GM18507 (cell line): ENCODE measurements around the gene REXO4.
"Not testable (repeated sequence)": the region's sequence is repeated elsewhere in the genome, so short reads cannot be mapped to it uniquely, and the experiment has no call there.

Experiments used
- DNase-seq: peaks from one replicate; pipeline ENCODE4 v3.0.0; 2011; ENCODE audit warnings: low read depth; ENCODE audit not compliant: insufficient read length; ENCODE audit errors: extremely low spot score
- FAIRE-seq: peaks from 2 replicates; lab custom pipeline; 2011; peaks lifted over from hg19 to GRCh38; lab: Jason Lieb, UNC

The REXO4 gene

DNA sequence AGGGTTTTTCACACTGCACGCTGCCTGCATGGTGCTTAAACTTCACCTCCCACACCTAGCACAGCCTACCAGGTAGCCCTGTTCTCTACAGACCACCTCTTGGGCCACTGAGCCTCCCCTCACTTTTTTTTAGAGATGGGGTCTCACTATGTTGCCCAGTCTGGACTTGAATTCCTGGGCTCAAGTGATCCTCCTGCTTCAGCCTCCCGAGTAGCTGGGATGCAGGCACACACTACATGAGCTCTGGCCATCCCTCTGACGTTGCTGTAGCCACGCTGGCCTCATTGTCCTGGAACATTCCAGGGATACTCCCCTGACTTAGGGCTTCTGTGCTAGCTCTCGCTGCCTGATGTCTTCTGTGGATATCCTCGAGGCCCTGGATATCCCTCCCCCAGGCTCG, 34.8 kb upstream of the REXO4 start:
- FAIRE-seq (no peak), DNase-seq (no peak)

DNA sequence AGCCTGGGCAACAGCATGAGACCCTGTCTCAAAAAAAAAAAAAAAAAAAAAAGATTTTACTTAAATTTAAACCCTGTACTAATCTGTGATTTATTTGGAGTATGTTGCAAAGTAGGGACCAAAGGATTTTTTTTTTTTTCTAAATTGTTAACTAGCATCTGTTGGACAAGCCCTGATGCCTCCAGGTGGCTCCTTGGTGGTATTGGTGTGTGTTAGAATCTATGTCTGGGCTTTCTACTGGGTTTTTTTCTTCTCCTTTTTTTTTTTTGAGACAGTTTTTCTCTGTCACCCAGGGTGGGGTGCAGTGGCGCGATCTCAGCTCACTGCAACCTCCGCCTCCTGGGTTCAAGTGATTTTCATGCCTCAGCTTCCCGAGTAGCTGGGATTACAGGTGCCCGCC, 34.1 kb upstream of the REXO4 start:
- not testable (repeated sequence) for FAIRE-seq, DNase-seq

DNA sequence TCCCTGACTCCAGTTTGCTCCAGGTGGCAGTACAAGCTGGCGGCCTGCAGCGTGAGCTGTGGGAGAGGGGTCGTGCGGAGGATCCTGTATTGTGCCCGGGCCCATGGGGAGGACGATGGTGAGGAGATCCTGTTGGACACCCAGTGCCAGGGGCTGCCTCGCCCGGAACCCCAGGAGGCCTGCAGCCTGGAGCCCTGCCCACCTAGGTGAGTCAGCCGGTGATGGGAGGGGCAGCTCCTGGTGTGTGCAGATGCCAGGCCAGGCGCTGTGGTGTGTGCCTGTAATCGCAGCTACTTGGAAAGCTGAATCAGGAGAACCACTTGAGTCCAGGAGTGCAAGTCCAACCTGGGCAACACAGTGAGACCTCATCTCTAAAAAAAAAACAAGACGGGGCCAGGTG, 31.9 kb upstream of the REXO4 start:
- no peak for FAIRE-seq
- no peak for DNase-seq

DNA sequence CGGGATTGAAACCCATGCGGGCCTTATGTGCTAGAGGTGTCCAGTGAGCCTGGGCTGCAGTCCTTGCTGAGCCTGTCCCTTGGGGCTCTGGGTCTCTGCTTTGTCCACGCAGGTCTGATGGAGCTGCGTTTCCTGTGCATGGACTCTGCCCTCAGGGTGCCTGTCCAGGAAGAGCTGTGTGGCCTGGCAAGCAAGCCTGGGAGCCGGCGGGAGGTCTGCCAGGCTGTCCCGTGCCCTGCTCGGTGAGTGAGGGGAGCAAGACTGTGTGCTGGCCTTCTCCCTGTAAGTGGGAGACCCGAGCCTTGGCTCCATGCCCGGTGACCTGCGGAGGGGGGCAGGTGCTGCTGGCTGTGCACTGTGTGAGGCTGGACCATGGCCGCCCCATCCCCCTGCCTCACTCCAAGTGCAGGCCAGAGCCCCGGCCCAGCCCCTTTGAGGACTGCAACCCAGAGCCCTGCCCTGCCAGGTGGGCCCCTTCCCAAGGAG, 30.7 kb upstream of the REXO4 start:
- DNase-seq (no peak), FAIRE-seq (no peak)

DNA sequence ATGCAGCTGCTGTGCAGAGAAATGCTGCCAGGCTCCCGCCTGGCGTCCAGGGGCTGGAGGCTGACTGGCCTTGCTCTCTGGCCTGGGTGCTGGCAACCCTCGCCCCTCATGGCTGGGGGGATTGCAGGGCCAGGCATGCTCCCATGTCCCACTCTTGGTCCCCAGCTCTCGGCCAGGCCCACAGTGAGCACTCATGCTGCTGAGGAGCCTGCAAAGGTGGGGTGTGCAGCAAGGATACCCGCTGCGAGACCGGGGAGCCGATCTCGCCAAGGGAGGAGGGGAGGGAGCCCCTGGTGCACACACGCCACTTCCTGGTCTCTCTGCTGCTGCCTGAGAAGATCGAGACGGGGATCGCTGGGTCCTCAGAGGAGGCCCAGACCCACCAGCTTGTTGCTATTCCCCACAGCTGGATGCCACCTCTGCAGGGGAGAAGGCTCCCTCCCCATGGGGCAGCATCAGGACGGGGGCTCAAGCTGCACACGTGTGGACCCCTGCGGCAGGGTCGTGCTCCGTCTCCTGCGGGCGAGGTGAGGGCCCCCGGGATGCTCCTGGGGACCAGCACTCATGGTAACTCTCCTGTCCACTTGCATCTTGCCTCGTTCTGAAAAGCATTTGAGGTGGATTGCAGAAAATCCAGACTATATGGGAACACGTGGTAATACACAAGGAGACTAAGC, 27.6 kb upstream of the REXO4 start:
- FAIRE-seq = no peak

DNA sequence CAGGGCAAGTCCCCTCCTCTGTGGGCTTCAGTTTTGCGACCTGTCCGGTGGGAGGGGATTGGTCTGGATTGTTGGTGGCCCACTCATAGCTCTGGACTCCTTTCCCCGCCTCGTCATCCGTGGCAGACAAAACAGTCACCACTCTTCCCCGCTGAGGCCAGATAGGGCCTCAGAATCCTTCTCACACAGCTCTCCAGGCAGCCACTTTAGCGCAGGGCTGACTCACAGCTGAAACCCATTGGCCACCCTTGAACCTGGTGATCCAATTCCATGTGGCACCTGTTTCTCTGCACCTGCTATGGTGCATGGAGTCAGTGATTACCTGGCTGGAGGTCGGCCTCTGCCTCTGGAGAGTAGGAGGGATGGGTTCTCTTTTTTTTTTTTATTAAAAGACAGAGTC, 26.2 kb upstream of the REXO4 start:
- DNase-seq (no peak), FAIRE-seq (no peak)

More for the DNA sequence above, 27.6 kb upstream of the REXO4 start:
- no peak for DNase-seq

DNA sequence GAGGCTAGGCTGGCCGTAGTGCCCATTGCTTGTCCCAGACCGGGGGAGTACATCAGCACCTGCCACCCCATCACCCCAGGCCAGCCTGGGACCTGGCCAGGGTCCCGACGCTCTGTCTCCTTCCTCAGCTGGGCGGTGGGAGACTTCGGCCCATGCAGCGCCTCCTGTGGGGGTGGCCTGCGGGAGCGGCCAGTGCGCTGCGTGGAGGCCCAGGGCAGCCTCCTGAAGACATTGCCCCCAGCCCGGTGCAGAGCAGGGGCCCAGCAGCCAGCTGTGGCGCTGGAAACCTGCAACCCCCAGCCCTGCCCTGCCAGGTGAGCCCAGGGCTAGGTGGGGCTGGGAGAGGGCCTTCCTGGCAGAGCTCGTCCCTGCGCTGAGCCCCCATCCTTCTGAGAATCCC, 25.4 kb upstream of the REXO4 start:
- DNase-seq = no peak
- no peak for FAIRE-seq

DNA sequence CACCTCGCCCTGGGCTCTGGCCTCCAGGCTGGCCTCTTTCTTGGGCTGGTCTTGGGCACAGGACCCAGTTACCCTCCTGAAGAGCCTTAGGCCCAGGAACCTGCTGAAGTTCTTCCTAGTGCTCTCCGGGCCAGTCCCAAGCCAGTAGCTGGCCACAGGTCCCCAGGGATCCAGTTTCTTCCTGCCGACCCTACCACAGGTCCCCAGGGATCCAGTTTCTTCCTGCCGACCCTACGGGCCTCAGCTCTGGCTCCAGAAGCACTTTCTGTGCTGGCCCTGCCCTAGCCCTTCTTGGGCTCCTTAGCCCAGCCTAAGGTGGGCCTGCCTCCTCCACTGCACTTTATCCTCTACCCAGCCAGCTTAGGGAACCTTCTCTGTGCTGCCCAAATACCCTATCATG, 23.8 kb upstream of the REXO4 start:
- no peak for DNase-seq
- FAIRE-seq = no peak

DNA sequence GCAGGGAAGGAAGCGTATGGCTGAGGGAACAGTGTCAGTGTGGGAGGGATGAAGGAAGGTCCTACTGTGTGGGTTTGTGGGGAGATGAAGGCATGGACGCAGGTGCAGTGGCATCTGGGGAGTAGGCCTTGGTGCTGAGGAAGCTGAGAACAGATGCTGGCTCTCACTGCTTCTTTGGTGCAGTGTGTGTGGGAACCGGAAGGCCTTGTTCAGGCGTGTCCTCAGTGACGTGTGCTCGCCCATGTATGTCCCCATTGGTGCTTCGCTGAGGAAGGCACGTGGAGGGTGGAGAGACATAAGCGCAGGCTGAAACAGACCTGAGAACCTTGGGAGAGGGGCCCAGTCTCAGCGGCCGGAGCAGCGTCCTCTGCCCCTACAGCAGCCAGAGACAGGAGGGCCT, 23.1 kb upstream of the REXO4 start:
- DNase-seq (peak; percentile 50), FAIRE-seq (peak; percentile 77)

DNA sequence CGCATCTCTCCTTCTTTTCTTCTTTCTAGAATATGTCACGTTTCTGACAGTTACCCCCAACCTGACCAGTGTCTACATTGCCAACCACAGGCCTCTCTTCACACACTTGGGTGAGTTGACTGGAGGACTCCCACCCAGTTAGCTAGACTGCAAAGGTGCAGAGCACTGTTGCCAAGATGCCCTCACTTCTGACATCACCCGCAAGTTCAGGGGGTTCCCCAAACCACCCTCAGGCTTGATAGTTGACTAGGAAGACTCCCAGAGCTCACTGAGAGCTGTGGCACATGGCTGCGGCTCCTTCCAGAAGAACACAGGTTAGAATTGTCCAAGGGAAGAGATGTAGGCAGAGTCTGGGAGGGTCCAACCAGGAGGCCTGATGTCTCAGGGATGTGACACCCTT, 21.5 kb upstream of the REXO4 start:
- FAIRE-seq (no peak), DNase-seq (no peak)

DNA sequence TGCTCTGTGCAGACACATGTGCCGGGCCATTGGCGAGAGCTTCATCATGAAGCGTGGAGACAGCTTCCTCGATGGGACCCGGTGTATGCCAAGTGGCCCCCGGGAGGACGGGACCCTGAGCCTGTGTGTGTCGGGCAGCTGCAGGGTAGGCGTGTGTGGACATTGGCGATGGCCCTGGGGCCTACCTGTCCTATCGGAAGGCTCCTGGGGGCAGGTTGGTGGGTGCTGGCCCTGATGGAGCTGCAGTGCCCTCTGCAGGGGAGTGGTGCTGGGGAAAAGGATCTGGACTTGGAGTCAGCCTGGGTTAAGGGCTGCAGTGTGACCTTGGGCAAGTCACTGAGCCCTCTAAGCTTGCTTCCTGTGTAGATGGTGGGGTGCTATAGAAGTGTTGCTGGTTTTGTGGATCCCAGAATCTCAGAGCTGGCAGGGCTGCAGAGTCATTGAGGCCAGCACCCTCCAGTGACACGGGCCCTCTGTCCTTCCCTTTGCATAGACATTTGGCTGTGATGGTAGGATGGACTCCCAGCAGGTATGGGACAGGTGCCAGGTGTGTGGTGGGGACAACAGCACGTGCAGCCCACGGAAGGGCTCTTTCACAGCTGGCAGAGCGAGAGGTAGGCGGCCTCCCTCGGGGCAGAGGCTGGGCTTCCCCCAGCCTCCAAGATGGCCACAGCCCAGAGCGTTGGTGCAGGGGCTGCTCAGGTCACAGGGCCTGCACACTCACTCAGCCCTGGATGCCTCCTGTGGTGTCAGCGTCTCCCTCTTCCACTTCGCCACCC, 20.1 kb upstream of the REXO4 start:
- DNase-seq = peak; percentile 39
- FAIRE-seq = peak; percentile 45

DNA sequence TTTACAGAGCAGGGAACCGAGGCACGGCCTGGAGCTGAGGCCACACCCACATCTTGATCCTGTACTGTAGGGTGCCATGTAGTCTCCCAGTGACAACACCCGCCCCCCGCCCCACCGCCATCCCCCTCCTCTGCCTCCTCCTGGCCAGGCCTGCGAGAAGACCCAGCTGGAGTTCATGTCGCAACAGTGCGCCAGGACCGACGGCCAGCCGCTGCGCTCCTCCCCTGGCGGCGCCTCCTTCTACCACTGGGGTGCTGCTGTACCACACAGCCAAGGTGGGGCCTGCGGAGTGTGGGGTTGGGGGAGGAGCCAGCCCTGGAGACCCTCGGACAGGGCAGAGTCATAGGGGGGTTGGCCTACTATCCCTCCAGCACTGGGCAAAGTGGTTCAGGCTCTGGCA, 18.9 kb upstream of the REXO4 start:
- DNase-seq = no peak

DNA sequence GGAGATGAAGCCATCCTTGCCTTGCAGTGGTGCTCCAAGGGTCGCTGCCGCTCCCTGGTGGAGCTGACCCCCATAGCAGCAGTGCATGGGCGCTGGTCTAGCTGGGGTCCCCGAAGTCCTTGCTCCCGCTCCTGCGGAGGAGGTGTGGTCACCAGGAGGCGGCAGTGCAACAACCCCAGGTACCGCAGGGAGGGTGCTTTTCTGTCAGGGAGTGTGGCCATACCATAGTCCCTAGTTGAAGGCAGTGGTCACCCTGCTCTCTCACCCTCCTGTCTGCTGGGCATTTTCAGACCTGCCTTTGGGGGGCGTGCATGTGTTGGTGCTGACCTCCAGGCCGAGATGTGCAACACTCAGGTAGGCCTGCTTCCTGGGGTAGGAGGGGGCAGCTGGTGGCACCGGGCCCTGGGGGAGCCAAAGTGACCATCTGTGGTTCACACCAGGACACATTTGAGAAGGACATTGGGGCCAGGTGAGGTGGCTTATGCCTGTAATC, 15.6 kb upstream of the REXO4 start:
- DNase-seq (no peak), FAIRE-seq (no peak)

More for the DNA sequence above, 18.9 kb upstream of the REXO4 start:
- no peak for FAIRE-seq

DNA sequence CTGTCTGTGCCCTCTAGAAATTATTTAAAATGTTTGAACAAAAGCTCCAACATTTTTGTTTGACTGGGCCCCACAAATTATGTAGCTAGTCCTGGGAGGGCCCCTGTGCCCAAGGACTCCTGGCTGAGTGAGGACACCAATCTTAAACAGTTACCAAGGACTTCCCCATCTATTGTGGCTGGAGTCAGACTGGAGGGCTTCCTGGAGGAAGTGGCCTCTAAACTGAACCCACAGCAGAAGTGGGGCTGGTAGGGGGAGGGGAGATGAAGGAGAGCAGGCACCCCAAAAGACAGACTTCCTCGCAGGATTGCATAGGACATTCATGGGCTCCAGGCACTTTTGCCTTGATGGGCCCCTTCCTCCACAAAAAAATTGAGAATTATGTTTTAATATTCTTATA, 12.4 kb upstream of the REXO4 start:
- no peak for DNase-seq
- no peak for FAIRE-seq

DNA sequence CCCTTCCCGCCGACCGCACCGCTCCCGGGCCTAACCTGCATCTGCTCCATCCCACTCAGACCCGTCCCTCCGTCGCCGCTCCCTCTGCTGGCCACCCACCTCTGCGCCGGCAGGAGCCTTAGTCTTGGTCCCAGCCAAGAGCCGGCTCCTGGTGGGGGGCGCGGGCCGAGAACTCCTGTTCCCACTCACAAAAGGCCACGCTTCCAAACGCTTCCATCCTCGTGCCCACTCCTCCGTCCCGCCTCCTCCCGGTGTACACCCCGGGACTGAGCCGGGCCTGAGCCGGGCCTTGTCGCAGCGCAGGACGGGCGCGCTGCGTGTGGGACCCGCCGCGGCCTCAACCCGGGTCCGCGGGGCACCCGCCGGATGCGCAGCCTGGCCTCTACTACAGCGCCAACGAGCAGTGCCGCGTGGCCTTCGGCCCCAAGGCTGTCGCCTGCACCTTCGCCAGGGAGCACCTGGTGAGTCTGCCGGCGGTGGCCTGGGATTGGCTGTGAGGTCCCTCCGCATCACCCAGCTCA, 11.9 kb upstream of the REXO4 start:
- DNase-seq = no peak
- FAIRE-seq = no peak

DNA sequence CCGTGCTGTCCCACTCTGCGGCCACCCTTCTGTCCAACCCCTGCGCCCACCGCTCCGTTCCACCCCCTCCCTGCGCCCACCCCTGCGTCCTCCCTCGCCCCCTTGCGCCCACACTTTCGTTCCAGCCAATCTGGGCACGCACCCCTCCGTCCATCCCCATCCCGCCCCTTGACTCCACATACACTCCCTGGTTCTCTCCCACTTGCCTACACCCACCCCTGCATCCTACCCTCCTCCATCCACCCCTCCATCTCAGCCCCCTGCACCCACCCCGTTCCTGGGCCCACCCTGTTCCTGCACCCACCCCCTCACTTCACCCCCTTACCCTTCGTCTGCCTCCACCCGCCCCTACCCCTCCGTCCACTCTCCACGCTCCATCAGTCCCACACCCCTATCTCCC, 11.4 kb upstream of the REXO4 start:
- FAIRE-seq (no peak), DNase-seq (no peak)

DNA sequence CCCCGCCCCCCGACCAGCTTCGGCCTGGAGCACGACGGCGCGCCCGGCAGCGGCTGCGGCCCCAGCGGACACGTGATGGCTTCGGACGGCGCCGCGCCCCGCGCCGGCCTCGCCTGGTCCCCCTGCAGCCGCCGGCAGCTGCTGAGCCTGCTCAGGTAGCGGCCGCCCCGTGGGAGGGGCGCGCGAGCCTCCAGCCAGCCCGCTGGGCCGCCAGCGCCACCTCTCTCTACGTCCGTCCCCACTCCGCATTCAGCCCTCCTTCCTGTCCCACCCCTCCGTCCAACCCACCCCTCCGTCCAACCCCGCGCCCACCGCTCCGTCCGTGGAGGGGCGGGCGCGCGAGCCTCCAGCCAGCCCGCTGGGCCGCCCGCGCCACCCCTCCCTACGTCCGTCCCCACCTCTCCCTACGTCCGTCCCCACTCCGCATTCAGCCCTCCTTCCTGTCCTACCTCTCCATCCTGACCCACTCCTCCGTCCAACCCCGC, 10.8 kb upstream of the REXO4 start:
- FAIRE-seq (no peak), DNase-seq (no peak)

DNA sequence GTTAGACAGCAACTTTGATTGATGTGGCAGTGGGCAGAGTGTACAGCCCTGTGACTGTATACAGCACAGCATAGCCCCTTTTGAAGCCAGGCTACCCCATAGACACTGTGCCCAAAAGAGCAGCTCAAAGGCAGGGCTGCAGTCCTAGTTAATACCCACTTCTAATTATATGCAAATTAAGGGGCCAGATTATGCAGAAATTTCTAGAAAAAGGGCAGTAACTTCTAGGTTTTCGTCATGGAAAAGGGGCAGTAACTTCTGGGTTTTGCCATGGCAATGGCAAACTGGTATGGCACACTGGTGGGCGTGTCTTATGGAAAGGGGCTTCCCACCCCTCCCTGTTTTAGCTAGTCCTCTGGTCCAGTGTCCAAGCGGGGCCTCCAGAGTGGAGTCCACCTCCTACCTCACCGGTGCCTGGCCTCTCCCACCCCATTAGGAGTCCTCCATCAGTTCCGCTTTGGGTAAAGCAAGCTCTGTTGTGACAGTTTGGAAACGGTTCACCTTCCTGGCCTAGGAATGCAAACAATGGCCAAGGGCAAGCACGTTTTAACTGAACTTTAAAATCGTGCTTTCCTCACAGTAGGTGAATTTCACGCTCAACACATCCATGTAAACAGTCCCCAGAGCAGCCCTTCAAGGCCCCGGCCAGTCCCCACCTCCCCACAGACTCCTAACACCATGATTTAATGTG, 10.0 kb upstream of the REXO4 start:
- FAIRE-seq (no peak), DNase-seq (no peak)

DNA sequence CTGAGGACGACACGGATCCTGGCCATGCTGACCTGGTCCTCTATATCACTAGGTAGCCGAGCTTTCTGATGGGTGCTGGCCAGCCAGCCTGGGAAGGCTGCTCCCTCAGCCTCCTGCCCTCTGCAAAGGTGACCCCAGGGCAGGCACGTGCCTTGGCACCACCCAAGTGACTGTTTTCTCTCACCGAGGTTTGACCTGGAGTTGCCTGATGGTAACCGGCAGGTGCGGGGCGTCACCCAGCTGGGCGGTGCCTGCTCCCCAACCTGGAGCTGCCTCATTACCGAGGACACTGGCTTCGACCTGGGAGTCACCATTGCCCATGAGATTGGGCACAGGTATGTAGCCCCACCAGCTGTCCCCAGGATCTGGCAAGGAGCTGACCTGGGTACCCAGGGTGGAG, 8.2 kb upstream of the REXO4 start:
- FAIRE-seq = no peak
- DNase-seq = no peak

DNA sequence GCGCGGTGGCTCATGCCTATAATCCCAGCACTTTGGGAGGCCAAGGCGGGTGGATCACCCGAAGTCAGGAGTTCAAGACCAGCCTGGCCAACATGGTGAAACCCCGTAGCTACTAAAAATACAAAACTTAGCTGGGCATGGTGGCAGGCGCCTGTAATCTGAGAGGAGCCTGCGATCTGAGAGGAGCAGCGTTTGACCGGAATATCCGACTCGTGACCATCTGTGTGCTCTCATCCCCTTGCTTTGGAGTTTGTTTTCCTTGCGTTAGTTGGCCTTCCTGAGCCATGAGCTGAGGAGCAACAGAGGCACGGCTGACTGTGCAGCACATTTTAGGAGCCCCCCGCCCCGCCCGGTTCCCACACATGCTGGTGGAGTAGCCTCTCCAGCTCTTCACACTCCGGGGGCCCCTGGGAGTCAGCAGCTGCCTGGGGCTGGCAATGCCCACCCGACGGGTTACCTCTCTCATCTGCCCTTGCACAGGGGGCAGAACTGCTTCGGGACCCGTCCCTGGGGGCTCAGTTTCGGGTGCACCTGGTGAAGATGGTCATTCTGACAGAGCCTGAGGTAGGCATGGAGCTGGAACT, 7.3 kb upstream of the REXO4 start:
- FAIRE-seq (no peak), DNase-seq (no peak)
